Upper lobe of left lung (tissue), 6 donors: ENCODE results near the gene RPIA. TPM values are rescaled to one million over a fixed set of nuclear protein-coding genes. Genes with fewer than 3 reads are reported as not detected.

Experiments
- ATAC-seq, 2 donors: fragments of 200-7000 bp; cut with Tn5 transposase; one replicate each; pipeline ENCODE4 v1.9.1; 2022; ENCODE audit warnings: mild to moderate bottlenecking in 2 of 2, moderate library complexity in 2 of 2; ENCODE audit not compliant: low FRiP score in 2 of 2
- DNase-seq, 2 donors: peaks; one replicate each; pipeline ENCODE4 v3.0.0-alpha.2; 2019 to 2020
- H3K27ac ChIP-seq, 4 donors: fragments of 200-600 bp; sonication (generic); one replicate each; pipeline ENCODE4 v1.5.1; 2016 to 2019
- H3K27me3 ChIP-seq, 4 donors: fragments of 200-600 bp; sonication (generic); one replicate each; pipeline ENCODE4 v1.5.1; 2017 to 2019
- H3K36me3 ChIP-seq, 4 donors: fragments of 200-600 bp; sonication (generic); one replicate each; pipeline ENCODE4 v1.5.1; 2016 to 2019
- H3K4me1 ChIP-seq, 4 donors: fragments of 200-600 bp; sonication (generic); one replicate each; pipeline ENCODE4 v1.5.1; 2018 to 2019
- H3K4me3 ChIP-seq, 4 donors: fragments of 200-600 bp; sonication (generic); one replicate each; pipeline ENCODE4 v1.5.1; 2017 to 2019; ENCODE audit warnings: mild to moderate bottlenecking in 2 of 4, moderate library complexity in 1 of 4
- H3K9me3 ChIP-seq, 4 donors: fragments of 200-600 bp; sonication (generic); one replicate each; pipeline ENCODE4 v1.5.1; 2018 to 2019
- EP300 ChIP-seq, 4 donors: sonication (generic); formaldehyde crosslinking; IDR thresholded peaks; one replicate each; pipeline ENCODE4 v1.5.1; 2017; ENCODE audit warnings: antibody characterized with exemption in 4 of 4, control low read depth in 2 of 4
- POLR2A ChIP-seq, 4 donors: fragments of 450-650 bp; IDR thresholded peaks; one replicate each; pipeline ENCODE4 v1.5.1; 2016 to 2017; ENCODE audit warnings: antibody characterized with exemption in 4 of 4, mild to moderate bottlenecking in 2 of 4
- POLR2AphosphoS5 ChIP-seq, 2 donors: sonication (generic); formaldehyde crosslinking; IDR thresholded peaks; one replicate each; pipeline ENCODE4 v1.5.1; 2017; ENCODE audit warnings: antibody characterized with exemption in 2 of 2
- WGBS, 2 donors: methylation state at CpG; one replicate each; pipeline ENCODE4 v1.1.5; 2017 to 2018; 5-methylcytosine and 5-hydroxymethylcytosine counted together
- total RNA-seq, 6 donors: library from RNA; depleted of rRNA in 4 of 6; stranded (reverse); fragments of >200 nt in 4 of 6; gene quantifications; one replicate each; pipeline versions ENCODE4 v1.1.0 to v1.2.1, GENCODE V29; 2016 to 2021
- TF ChIP-seq, protein P1 (sequence below), 6 experiments: fragments of 450-650 bp in 4 of 6; fragments of 200-600 bp in 2 of 6; sonication (generic) in 2 of 6; IDR thresholded peaks; one replicate each; pipeline ENCODE4 v1.5.1; 2016 to 2019; ENCODE audit warnings: antibody characterized with exemption in 6 of 6
- donor health status: DM: no; HTN: no; CAD: no; lungs with moderate emphysema.
- donor health status: DM: no; HTN: yes; CAD: no; lungs with severe emphysema.

Gene RPIA
- total RNA-seq, 6 donors from 2014 or later, result 12.6 to 21.0 (median 15.4) TPM

DNA sequence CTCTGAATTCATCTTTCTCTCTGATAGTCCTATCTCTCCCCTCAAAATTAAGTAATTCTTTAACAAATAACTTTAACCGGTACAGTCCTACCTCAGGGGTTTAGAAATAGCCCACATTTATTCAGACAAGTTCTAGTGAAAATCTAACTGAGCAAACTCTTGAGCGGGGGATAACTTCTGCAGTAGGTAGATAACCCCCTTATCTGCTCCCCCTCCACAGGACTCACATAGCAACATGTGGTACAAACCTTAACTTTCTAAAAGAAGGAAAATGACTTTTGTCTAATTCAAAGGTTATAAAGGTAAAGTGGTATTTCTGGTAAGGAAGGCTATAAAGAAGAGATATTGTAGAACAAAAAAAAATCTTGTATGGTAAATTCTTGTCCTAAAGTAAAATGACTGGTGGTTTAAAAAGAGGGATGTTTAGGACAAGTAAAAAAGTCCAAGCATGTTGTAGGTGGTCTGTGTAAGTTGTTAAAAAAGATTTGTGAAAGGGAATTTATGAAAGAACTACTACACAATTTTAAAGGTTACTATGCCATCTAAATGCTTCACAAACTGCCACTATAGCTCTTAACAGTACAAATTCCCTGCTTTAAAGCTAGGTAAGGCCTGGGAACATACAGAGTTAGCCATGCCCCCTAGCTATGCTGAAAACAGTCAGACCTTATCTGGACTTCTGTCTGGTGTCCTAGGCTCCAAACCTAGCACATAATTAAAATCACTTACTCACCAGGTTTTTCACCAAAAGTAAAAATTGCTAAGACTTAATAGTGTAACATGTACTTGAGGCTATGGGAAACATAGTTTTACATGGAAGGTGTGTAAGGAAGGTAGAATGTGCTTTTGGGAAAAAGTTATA, 8.1 kb upstream of the RPIA start:
- ATAC-seq, result no peak
- H3K4me1 ChIP-seq, result no peaks in the 10 kb centered on the region
- no peaks in the 10 kb centered on the region for H3K27me3 ChIP-seq
- no peak for DNase-seq
- no peak for TF ChIP-seq EP300 (IDR thresholded peaks at IDR 0.05)
- TF ChIP-seq POLR2A (IDR thresholded peaks at IDR 0.05), result no peak
- no peak for TF ChIP-seq POLR2AphosphoS5 (IDR thresholded peaks at IDR 0.05)
- no peak overlapping the region for H3K4me3 ChIP-seq
- no peaks in the 10 kb centered on the region for H3K36me3 ChIP-seq
- 45 to 86% methylated on average over 2 of the region's 2 CpGs for WGBS, 2 donors
- H3K27ac ChIP-seq, result no peak overlapping the region
- peaks cover 0 to 10% (median 0%) of the 10 kb centered on the region in 4 donors for H3K9me3 ChIP-seq

DNA sequence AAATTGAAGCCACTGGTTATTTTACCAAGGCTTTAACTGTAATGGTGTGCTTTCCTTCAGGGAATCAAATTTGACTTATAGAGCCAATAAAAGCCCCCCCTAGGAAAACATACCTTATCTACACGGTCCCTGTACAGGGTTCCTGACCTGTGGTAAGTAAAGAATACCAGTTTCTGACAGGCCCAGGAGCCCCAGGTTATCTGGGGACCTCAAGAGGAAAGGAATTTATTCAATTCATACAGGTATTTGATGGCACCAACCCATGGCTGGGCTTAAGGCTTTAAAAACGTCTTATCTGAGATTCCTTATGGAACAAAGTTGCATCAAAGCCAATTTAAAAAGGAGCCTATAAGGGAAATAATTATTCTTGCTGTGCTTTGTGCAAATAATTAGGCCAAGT, 7.0 kb upstream of the RPIA start:
- Histone ChIP-seq H3K27me3 (no peaks in the 10 kb centered on the region), H3K9me3 (peaks cover 0 to 10% (median 0%) of the 10 kb centered on the region in 4 donors), H3K4me3 (no peak overlapping the region), H3K36me3 (no peaks in the 10 kb centered on the region), H3K4me1 (no peaks in the 10 kb centered on the region), H3K27ac (no peak overlapping the region)
- WGBS, 2 donors, result 75 to 81% methylated on average over 2 of the region's 2 CpGs
- TF ChIP-seq, protein P1, sequence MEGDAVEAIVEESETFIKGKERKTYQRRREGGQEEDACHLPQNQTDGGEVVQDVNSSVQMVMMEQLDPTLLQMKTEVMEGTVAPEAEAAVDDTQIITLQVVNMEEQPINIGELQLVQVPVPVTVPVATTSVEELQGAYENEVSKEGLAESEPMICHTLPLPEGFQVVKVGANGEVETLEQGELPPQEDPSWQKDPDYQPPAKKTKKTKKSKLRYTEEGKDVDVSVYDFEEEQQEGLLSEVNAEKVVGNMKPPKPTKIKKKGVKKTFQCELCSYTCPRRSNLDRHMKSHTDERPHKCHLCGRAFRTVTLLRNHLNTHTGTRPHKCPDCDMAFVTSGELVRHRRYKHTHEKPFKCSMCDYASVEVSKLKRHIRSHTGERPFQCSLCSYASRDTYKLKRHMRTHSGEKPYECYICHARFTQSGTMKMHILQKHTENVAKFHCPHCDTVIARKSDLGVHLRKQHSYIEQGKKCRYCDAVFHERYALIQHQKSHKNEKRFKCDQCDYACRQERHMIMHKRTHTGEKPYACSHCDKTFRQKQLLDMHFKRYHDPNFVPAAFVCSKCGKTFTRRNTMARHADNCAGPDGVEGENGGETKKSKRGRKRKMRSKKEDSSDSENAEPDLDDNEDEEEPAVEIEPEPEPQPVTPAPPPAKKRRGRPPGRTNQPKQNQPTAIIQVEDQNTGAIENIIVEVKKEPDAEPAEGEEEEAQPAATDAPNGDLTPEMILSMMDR (IDR thresholded peaks at IDR 0.05), result no peak
- TF ChIP-seq POLR2AphosphoS5 (IDR thresholded peaks at IDR 0.05), result no peak
- TF ChIP-seq EP300 (IDR thresholded peaks at IDR 0.05), result no peak
- no peak for TF ChIP-seq POLR2A (IDR thresholded peaks at IDR 0.05)
- ATAC-seq (no peak), DNase-seq (no peak)

DNA sequence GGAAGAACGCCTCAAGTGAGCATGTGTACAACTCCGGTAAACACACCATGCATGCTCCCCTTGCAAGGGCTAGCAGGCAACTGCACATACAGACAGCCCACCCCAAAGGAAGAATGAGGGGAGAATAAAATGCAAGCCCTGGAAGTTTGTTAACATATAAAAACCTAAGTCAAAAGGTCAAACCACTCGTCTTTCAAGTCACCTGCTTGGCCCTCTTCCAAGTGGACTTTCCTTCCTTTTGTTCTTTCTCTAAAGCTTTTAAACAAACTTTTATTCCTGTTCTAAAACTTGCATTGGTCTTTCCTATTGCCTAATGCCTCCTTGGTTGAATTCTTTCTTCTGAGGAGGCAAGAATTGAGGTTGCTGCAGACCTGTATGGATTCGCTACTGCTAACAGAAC, 5.2 kb upstream of the RPIA start:
- DNase-seq, result no peak
- no peak for ATAC-seq
- Histone ChIP-seq H3K27ac (no peak overlapping the region), H3K27me3 (no peaks in the 10 kb centered on the region), H3K36me3 (no peaks in the 10 kb centered on the region), H3K9me3 (peaks cover 0 to 10% (median 0%) of the 10 kb centered on the region in 4 donors), H3K4me1 (peaks cover 9 to 11% (median 10%) of the 10 kb centered on the region in 4 donors), H3K4me3 (no peak overlapping the region)
- WGBS, 2 donors, result 68% methylated on average over 4 of the region's 4 CpGs
- TF ChIP-seq, protein P1 (IDR thresholded peaks at IDR 0.05), result no peak
- TF ChIP-seq EP300 (IDR thresholded peaks at IDR 0.05) (no peak), POLR2AphosphoS5 (IDR thresholded peaks at IDR 0.05) (no peak), POLR2A (IDR thresholded peaks at IDR 0.05) (no peak)

DNA sequence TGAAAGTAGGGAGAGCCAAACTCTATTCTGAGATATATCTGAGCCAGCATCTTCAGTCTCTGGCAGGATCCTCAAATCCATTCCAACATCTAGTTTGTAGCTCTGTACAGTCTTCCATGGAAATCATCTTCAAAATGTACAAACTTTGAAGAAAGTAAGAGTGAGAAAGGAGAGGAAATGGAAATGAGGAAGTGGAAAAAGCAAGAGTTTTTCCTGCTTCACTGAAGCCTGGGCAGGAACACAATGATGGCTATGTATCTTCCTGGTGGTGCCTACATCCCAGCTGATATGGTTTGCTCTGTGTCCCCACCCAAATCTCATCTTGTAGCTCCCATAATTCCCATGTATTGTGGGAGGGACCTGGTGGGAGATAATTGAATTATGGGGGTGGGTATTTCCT, 4.1 kb upstream of the RPIA start:
- Histone ChIP-seq H3K9me3 (peaks cover 0 to 10% (median 0%) of the 10 kb centered on the region in 4 donors), H3K4me3 (no peak overlapping the region), H3K36me3 (no peaks in the 10 kb centered on the region), H3K27me3 (no peaks in the 10 kb centered on the region), H3K27ac (no peak overlapping the region), H3K4me1 (peaks cover 10 to 17% (median 11%) of the 10 kb centered on the region in 4 donors)
- DNase-seq, result no peak
- TF ChIP-seq POLR2A (IDR thresholded peaks at IDR 0.05) (no peak), EP300 (IDR thresholded peaks at IDR 0.05) (no peak), POLR2AphosphoS5 (IDR thresholded peaks at IDR 0.05) (no peak)
- TF ChIP-seq, protein P1 (IDR thresholded peaks at IDR 0.05), result no peak
- ATAC-seq, result no peak

DNA sequence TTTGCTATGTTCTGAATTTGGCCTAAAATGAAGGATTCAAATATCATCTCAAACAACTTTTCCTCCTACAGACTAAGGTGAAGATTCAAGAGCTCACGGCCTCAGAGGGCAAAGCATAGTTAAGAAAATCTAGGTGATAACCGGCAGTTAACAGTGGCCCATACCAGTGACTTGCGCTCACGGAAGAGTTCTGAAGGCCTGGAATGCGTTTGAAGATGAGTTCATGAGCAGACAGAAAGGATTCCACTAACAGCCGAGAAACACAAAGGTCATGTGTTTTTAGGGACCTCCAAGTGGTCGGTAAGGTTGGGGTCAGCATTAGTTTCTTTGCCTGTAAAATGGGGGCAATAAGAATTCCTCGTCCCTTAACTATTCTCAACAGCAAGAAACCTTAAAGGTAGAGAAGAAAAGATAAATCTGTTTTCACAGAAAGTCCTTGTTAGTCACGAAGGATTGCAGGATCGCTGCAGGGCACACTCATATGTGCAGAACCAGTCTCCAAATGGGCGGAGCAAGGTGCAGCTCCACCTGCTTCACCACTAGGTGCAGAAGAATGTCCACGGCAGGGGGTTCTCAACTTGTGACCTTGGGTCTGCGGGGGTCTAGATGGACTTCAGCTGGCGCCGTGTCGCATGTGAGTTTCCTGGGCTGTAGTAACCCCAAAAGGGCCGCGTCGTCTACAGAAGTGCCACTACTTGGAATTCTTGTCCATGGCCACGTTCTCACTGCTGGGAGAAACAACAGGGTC, 708 bp upstream of the RPIA start:
- peak in 1 of 2 donors; percentile 62 for DNase-seq
- ATAC-seq, result peak; percentile 2 to 34
- H3K27ac ChIP-seq, result peak overlapping the region; percentile 84 to 93 (median 88)

More for the DNA sequence above, 708 bp upstream of the RPIA start:
- WGBS, 2 donors, result 40 to 48% methylated on average over 15 to 18 of the region's 20 CpGs
- Histone ChIP-seq H3K27me3 (no peaks in the 10 kb centered on the region), H3K4me1 (peaks cover 19 to 29% (median 19%) of the 10 kb centered on the region in 4 donors), H3K9me3 (no peaks in the 10 kb centered on the region), H3K4me3 (peak overlapping the region; percentile 67 to 86 (median 84)), H3K36me3 (no peaks in the 10 kb centered on the region)
- TF ChIP-seq POLR2A (IDR thresholded peaks at IDR 0.05) (no peak), EP300 (IDR thresholded peaks at IDR 0.05) (no peak), POLR2AphosphoS5 (IDR thresholded peaks at IDR 0.05) (no peak)
- TF ChIP-seq, protein P1 (IDR thresholded peaks at IDR 0.05), result peak in 2 of 6 experiments; percentile 16 to 48
